IMR-90 (cell line): ENCODE measurements around the gene CD2.

Experiments
- CHD1 ChIP-seq: IDR thresholded peaks from 2 replicates; pipeline ENCODE4 v1.6.1; 2012; ENCODE audit warnings: low read depth, low read length, improper control_type of control experiment
- CTCF ChIP-seq: conservative IDR thresholded peaks from 2 replicates; pipeline ENCODE4 v1.5.1; 2012; ENCODE audit warnings: mild to moderate bottlenecking, low read depth, low read length, improper control_type of control experiment
- FOS ChIP-seq: fragments of 150-350 bp; IDR thresholded peaks from 2 replicates; pipeline ENCODE4 v1.6.1; 2016; ENCODE audit warnings: low read depth, low read length
- MAFK ChIP-seq: IDR thresholded peaks from 2 replicates; pipeline ENCODE4 v1.6.1; 2012; ENCODE audit warnings: low read depth, low read length, improper control_type of control experiment
- POLR2A ChIP-seq: IDR thresholded peaks from 2 replicates; pipeline ENCODE4 v1.6.1; 2012; ENCODE audit warnings: mild to moderate bottlenecking, low read depth, low read length
- RAD21 ChIP-seq: IDR thresholded peaks from 2 replicates; pipeline ENCODE4 v1.6.1; 2012; ENCODE audit warnings: low read length, improper control_type of control experiment
- RCOR1 ChIP-seq: IDR thresholded peaks from 2 replicates; pipeline ENCODE4 v1.6.1; 2012; ENCODE audit warnings: mild to moderate bottlenecking, low read length, improper control_type of control experiment; ENCODE audit not compliant: insufficient replicate concordance
- USF2 ChIP-seq: fragments of 150-350 bp; IDR thresholded peaks from 2 replicates; pipeline ENCODE4 v1.6.1; 2017; ENCODE audit warnings: mild to moderate bottlenecking, antibody characterized with exemption, low read length, low read depth

GRCh38 chr1:116769994-116770393 lies 15.8 kb downstream of the CD2 start:
- TF ChIP-seq CTCF (no peak), RAD21 (no peak), USF2 (no peak), MAFK (no peak), FOS (no peak), POLR2A (no peak), RCOR1 (no peak), CHD1 (no peak)
